GM12878 (cell line): Measurements from ENCODE around the gene LASP1. TPM values are rescaled to one million over a fixed set of nuclear protein-coding genes. Genes with fewer than 3 reads are reported as not detected.

Experiments
- BACH1 ChIP-seq: fragments of 450-650 bp; IDR thresholded peaks from 2 replicates; pipeline ENCODE4 v1.6.1; 2017; ENCODE audit warnings: mild to moderate bottlenecking, borderline replicate concordance
- RUNX3 ChIP-seq: IDR thresholded peaks from 2 replicates; pipeline ENCODE4 v1.6.1; 2012; ENCODE audit warnings: low read length, inconsistent platforms
- STAT1 ChIP-seq: fragments of 450-650 bp; conservative IDR thresholded peaks from 2 replicates; pipeline ENCODE4 v1.6.1; 2014; ENCODE audit warnings: antibody characterized with exemption, mild to moderate bottlenecking
- ZNF384 ChIP-seq: IDR thresholded peaks from 2 replicates; pipeline ENCODE4 v1.6.1; 2012; ENCODE audit warnings: low read depth, mild to moderate bottlenecking, low read length, improper control_type of control experiment, borderline replicate concordance
- polyA plus RNA-seq, 11 experiments: library from polyadenylated mRNA; depleted of rRNA in 4 of 11; unstranded in 6 of 11; stranded (reverse) in 5 of 11; fragments of >200 nt; fragmentation: Nextera tagmentation in 4 of 11; fragmentation: Illumina TruSeq in 1 of 11; extraction: Ambion mirVana in 4 of 11; extraction: Trizol in 1 of 11; gene quantifications; 1 replicate in 1 of 11; 2 replicates in 10 of 11; pipeline versions ENCODE4 v1.2.1 to v1.2.3, GENCODE V29; 2011 to 2016; ENCODE audit warnings: inconsistent platforms in 2 of 11, missing spikeins in 2 of 11, low read depth in 1 of 11
- total RNA-seq, 4 experiments: library from RNA; depleted of rRNA in 3 of 4; stranded (reverse); fragments of >200 nt in 3 of 4; fragmentation: Illumina TruSeq in 1 of 4; extraction: Trizol in 1 of 4; gene quantifications; 2 replicates each; pipeline versions ENCODE4 v1.2.1 to v1.2.3, GENCODE V29; 2013 to 2021
- TF ChIP-seq, protein P1 (sequence below): fragments of 450-650 bp; IDR thresholded peaks from 2 replicates; pipeline ENCODE4 v1.6.1; 2017; ENCODE audit warnings: borderline replicate concordance
- TF ChIP-seq, protein P2 (sequence below): fragments of 150-350 bp; IDR thresholded peaks from 2 replicates; pipeline ENCODE4 v1.6.1; 2016; ENCODE audit warnings: low read depth, low read length

LASP1 gene
- total and polyA plus RNA-seq, 10 of the 15 experiments (the other 5 are each of a cell fraction or from before 2014, with no cell fraction given): 21.0 to 114 (median 59.3) TPM

DNA sequence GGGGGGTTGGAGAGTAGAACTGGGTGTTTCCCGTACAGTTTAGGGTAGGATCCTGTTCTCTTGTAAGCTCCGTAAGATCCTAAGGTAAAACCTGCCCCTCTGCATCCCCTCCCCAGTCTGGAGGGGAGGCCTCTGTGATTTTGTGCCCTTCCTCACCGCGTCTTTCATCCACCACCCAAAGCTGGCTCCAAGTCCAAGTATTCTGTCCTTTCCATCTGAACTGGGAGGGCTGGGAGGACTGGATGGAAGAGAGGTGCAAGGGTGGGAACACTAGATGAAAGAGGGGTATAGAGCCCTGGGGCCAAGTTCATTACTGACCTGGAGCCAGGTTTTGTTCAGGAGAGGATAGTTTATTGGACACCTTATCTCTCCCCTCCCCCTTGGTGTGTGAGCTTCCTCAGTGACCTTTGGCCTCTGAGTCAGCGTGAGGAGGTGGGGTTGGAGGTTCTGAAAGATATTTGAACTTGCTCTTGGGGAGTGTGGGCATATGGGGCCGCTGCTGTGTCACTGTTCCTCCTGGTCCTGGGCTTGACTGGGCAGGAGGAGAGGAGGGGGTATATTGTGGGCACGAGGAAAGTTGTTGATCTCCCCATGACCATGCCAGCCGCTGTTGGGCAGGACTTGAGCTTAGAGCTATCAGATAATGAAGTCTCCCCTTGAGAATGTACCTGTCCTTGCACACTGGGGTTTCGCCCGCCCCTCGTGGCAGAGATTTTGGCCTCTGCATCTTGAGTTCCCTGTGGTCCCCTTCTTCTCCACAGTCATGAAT is 1.6 kb downstream of the LASP1 start (continued):
- TF ChIP-seq, protein P1, sequence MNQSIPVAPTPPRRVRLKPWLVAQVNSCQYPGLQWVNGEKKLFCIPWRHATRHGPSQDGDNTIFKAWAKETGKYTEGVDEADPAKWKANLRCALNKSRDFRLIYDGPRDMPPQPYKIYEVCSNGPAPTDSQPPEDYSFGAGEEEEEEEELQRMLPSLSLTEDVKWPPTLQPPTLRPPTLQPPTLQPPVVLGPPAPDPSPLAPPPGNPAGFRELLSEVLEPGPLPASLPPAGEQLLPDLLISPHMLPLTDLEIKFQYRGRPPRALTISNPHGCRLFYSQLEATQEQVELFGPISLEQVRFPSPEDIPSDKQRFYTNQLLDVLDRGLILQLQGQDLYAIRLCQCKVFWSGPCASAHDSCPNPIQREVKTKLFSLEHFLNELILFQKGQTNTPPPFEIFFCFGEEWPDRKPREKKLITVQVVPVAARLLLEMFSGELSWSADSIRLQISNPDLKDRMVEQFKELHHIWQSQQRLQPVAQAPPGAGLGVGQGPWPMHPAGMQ: no peak
- no peak for TF ChIP-seq STAT1
- no peak for TF ChIP-seq ZNF384
- peak; percentile 56; the same call in 1 of the 2 replicates for TF ChIP-seq BACH1
- TF ChIP-seq, protein P2, sequence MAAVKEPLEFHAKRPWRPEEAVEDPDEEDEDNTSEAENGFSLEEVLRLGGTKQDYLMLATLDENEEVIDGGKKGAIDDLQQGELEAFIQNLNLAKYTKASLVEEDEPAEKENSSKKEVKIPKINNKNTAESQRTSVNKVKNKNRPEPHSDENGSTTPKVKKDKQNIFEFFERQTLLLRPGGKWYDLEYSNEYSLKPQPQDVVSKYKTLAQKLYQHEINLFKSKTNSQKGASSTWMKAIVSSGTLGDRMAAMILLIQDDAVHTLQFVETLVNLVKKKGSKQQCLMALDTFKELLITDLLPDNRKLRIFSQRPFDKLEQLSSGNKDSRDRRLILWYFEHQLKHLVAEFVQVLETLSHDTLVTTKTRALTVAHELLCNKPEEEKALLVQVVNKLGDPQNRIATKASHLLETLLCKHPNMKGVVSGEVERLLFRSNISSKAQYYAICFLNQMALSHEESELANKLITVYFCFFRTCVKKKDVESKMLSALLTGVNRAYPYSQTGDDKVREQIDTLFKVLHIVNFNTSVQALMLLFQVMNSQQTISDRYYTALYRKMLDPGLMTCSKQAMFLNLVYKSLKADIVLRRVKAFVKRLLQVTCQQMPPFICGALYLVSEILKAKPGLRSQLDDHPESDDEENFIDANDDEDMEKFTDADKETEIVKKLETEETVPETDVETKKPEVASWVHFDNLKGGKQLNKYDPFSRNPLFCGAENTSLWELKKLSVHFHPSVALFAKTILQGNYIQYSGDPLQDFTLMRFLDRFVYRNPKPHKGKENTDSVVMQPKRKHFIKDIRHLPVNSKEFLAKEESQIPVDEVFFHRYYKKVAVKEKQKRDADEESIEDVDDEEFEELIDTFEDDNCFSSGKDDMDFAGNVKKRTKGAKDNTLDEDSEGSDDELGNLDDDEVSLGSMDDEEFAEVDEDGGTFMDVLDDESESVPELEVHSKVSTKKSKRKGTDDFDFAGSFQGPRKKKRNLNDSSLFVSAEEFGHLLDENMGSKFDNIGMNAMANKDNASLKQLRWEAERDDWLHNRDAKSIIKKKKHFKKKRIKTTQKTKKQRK: no peak
- no peak for TF ChIP-seq RUNX3
